ENCODE results near the gene KCNMB2.
A peak's percentile ranks its signal among the peaks of the same experiment; 100 is the strongest.
"Not testable (repeated sequence)": the region's sequence is repeated elsewhere in the genome, so short reads cannot be mapped to it uniquely, and the experiment has no call there.

Gene KCNMB2

DNA sequence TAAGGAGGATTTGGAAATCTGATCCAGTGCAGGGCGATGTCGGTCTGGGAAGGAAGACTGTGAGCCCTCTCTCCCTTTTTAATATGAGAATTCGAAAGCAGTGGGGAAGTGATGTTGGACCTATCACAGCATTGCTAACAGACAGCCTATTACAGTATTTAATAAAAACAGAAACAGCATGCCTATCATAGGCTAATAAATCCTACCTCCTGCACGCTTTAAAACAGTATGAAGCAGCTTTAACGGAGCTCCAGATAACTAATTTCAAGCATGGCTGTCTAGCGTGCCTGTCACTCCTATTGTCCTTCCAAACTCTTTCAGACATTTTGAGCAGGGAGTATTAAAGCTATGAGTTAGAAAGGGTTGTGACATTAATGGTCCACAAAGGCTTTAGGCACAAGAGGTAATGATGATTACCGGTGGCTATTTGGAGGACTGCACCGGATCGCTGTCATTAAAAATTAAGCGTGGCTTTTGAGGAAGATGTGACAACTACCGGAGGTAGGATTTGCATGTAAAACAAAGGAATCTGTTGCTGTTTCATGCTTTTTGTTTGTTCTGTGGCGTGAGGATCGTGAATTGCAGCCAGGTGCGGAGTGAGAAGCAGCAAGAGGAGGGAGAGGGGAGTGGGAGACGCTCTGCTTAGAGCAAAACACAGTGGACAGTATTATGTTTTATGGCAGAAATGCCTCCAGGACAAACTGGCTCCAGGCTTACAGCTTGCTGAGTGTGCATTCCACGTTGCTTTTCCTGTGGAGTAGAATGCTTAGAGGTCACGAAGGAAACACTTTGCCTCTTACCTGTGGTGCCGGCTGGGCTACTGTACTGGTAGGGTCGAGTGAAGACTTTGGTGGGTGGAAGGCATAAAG lies at the start of gene KCNMB2:
Gene KCNMB2, plus strand, starts transcription at position 226 of the 869 bp plus-strand sequence.
- DNase-seq: peak; percentile 67

DNA sequence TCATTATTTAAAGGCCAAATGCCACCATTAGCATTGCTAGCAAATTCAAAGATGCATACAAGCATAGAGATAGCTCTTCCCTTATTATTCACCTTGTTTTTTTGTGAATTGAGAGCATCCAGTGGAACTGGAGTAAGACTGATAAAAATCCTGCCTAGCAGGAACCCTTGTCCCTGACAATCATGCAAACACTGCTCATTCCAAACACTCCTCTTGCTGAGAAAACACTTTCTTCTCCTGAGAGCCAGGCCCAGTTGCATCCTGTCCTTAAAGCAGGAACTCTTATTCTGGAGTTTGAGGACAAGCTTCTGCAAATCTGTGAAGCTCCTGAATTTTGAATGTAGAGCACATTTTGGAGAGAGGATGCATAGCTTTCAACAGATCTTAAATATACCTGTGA lies 49.3 kb upstream of the KCNMB2 start:
- DNase-seq: no peak

DNA sequence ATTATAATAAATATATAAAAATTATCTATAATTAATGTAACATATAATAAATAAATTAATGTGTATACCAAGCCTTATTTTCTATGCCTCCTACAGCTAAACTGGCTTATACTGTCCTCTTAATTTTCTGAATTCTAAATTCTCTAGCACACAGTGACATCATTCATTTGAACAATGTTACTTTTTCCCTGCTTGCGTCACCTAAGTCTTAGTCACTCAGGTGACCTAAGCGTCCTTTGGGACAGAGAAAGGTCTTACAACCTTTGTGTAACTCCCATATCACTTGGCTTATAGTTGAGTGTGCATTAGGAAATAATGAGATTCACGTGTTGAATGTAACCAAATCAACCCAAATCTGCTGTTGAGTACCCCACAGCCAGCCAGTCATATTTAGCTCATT lies 48.5 kb upstream of the KCNMB2 start:
- no peak for DNase-seq

DNA sequence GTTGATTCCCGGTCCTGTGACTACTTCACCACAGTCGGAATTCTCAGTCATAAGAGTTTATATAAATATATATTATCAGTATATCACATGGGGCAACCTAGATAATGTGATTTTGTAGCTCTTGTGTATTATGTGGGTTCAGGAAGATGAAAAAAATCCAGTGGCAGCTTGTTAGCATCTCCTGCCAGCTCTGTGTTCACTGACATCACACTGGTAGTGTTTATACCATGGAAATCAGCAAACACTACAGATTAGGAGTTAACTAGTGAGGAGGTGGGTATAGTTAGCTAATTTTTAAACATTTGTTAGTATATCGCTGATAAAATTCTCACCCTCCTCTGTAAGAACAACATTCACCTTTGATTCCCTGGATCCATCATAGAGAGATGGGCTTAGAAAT lies 44.5 kb upstream of the KCNMB2 start:
- no peak for DNase-seq

DNA sequence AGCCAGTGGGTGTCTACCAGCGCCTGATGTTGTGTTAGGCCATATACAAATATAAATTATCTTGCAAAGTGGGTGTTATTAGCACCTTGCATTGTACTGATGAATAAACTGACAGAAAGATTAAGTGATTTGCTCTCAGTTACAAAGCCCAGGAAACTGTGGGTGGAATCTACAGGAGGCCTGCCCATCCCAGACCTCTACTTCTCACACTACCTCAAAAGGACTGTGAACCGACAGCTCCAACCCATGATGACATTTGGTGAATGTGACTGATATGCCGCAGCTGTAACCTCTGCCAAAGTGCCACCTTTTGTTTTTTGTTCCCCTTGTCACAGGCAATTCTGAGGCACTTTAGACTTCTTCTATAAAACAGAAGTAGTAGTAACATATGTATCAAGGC lies 43.7 kb upstream of the KCNMB2 start:
- no peak for DNase-seq

DNA sequence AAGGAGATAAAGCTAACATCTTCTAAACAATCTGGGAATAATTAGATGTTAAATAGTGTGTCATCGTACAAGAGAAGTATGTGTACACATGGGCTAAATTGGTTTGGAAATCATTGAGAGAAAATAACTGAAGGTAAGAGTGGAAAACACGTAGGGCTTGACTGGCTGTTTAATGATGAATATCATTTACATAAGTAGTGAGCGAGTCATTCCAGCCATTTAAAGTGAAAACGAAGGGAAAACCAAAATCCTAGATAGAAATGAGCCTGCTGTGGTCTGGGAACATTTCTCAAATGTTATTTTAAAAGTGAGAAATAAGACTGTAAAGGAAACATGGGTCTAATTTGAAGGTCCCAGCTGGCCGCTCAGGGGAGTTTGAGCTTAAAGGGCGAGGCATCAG lies 41.9 kb upstream of the KCNMB2 start:
- no peak for DNase-seq

DNA sequence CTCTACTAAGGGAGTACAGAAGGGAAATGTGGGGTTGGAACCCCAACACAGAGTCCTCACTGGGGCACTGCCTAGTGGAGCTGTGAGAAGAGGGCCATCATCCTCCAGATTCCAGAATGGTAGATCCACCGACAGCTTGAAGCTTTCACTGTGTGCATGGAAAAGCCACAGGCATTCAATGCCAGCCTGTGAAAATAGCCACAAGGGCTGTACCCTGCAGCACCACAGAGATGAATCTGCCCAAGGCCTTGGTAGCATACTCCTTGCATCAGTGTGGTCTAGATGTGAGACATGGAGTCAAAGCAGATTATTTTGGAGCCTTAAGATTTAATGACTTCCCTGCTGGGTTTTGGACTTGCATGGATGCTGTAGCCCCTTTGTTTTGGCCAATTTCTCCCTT lies 39.3 kb upstream of the KCNMB2 start:
- DNase-seq: no peak

DNA sequence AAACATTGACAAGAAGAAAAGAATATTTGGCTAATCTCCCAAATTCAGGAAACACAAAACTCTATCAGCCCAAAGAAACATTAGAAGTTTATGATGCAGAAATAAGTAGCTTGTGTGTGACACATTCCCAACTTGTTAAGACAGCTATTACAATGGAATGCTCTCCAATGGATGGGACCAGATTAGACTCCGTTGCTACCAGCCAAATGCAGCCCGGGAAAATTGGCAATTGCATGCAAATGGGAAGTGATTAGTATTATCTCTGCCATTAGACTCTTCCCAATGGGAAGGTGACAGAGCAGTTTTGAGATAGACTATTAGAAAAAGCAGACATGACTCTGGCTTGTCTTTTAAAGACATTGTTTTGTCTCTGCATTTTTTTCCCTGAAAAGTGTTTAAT lies 37.4 kb upstream of the KCNMB2 start:
- no peak for DNase-seq

DNA sequence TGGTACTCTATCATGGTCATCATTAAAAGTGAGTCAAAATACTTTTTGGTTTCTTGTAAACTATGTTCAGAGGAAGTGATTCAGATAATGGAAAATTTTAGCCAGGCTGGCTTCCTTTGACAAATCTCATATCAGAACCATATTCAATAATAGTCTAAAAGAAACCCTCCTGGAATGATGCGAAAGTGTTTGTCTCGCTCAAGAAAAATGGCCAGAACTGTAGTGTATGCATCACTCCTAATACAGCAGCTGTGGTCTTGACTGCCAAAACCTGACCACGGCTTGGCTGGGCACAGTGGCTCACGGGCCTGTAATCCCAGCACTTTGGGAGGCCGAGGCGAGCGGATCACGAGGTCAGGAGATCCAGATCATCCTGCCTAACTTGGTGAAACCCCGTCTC lies 35.6 kb upstream of the KCNMB2 start:
- no peak for DNase-seq

DNA sequence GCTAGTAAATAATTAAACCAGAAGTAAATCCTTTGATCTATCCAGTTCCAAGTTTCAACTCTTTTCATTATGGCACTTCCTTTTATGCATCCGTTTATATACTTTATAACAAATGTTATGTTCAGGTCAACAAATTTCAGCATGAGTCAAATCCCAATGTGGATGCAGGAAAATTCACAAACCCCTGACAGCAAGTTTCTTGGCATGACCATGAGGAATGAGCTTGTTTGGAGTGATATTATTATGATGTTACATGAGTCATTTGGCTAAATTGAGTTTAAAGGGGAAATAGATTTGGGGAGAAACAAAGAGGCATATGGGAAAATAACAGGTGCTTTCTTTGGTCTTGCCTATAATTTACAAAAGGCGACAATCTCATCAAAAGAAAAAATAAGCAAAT lies 32.1 kb upstream of the KCNMB2 start:
- no peak for DNase-seq

DNA sequence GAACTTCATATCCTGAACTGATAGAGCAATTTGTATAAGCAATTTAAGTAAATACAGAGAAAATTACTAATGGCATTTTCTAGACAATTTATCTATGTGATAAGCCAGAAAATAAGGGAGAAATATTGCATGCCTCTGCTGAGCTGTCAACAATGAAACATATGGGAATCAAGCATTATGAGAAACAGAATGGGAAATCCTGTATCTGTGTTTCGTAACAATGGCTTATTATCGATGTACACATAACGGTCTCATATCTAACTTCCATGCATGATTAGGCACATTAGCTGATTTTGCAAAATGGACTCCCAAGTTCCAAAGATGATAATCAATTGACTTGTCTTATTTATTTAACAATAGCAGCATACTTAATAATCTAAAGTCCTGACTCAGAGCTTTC lies 30.4 kb upstream of the KCNMB2 start:
- DNase-seq: no peak

DNA sequence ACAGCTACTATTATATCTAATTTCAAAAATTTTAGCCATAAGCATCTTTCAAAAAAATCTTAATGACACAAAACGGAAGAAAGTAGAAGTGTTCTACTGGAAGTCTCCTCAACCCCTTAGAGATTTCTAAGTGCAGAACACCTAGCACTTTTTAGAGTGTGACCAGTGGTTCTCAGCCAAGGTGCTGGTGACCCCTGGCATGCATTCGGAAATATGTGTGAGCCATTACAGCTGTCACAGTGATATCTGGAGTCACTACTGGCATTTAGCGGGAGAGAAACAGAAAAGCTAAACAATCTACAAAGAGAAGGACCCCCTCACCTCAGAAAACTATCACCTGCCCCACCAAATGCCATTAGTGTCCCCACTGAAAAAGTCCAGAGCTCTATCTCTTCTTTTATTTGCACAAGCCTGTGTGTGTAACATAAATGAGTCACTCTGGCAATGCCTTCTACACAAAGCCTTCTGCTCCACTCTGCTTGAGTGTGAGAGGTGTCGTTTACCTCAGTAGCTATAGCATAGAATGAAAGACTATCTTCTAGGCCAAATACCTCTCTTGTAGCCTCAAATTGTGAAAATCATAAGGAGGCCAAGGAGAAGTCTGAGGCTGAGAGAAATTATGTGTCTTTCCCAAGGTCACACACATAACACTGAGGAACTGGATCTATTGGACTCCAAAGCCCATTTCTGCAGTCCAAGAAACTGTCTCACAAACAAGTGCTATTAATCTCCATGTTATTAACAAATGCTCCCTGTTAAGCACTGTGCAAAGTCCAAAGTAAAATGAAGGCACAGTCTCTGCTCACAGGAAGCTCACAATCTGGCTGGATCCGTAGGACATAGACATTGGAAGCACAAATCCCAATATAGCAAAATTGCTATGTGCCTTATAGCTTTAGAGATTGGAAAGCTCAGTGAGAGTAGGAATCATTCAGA lies 28.5 kb upstream of the KCNMB2 start:
- no peak for DNase-seq

DNA sequence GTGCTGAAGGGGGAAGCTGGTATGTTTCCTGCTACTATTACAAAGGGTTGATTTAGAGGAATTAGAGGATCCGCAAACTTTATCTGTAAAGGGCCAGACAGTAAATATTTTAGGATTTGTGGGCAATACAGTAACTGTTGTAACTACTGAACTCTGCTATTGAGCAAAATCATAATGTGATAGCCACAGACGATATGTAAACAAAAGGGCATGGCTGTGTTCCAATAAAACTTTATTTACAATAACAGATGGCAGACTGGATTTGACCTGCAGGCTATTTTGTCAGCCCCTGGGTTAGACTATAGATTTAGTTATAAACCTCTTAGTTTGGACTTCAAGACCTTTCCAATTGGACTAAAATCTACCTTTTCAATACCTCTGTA lies 27.8 kb upstream of the KCNMB2 start:
- no peak for DNase-seq

DNA sequence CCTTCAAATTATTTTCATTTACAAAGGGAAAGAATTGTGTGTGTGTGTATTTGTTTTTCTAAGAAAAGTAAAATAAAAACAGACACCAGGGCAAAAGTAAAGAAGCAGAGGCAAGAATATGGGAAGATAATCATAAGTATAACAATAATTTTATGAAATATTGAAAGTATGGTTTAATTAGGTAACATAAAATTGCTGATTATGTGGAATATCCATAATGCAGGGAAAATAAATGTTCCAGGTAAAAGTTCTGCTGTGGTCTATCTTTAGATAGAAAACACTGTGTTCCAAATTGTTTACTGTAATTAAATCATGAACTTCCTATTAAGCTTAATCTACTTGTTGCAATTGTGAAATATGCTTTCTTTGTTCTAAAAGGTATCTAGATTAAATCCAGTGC lies 25.7 kb upstream of the KCNMB2 start:
- no peak for DNase-seq

DNA sequence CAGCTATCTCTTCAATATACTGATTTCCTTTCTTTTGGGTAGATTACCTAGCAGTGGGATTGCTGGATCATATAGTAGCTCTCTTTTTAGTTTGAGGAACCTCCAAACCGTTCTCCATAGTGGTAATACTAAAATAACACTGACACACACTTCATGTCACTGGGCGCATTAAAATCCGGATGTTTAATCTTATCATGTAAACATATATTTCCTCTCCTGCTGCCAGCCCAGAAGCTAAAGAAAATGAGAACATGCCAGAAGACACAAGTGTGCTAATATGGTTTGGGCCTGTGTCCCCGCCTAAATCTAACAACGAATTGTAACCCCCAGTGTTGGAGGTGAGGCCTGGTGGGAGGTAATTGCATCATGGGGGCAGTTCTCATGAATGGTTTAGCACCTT lies 23.6 kb upstream of the KCNMB2 start:
- no peak for DNase-seq

DNA sequence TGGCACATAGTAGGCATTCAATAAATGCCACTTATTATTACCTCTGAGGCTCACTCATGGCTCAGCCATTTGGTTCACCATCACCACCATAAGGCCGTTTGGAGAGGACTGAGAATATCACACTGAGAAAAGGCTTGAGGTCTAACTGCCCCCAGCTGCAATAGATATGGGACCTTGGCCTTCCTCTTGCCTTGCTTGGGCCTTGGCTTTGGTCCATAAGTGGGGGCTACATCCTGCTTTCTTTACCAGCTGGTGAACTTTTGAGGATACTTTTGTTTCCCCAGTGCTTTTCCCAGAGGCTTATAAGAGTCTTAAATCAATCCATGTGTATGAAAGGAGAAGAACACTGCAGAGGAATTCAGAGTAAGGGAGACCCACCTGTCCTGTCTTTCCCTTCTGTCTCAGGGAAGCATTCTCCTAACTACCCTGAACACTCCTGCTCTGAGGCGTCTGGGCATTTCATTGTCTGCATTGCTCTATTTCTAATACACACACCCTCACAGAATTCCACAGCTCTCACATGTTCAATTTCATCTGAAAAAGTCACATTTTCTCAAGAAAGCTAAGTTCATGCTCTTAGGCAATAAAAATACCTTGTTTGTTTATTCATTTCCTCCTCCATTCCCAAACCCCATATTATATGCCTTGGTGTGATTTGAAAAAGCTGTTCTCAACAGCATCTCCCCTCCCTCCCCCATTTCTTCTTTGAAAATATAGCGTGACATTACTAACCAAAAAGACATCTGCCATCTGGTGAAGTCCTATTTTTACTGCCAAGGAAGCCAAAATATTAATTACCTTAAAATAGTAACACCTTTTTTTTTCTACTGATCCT lies 22.5 kb upstream of the KCNMB2 start:
- DNase-seq: no peak

DNA sequence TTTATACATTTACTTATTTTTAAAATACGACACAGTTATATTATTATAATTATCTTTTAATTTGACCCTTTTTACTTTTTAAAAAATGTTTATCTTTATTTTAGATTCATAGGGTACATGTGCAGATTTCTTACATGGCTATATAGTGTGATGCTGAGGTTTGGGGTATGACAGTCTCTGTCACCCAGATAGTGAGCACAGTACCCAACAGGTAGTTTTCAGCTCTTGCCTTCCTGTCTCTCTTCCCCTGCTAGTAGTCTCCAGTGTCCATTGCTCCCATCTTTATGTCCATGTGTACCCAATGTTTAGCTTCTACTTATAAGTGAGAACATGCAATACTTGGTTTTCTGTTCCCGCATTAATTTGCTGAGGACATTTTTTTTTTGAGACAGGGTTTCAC lies 21.8 kb upstream of the KCNMB2 start:
- DNase-seq: no peak

DNA sequence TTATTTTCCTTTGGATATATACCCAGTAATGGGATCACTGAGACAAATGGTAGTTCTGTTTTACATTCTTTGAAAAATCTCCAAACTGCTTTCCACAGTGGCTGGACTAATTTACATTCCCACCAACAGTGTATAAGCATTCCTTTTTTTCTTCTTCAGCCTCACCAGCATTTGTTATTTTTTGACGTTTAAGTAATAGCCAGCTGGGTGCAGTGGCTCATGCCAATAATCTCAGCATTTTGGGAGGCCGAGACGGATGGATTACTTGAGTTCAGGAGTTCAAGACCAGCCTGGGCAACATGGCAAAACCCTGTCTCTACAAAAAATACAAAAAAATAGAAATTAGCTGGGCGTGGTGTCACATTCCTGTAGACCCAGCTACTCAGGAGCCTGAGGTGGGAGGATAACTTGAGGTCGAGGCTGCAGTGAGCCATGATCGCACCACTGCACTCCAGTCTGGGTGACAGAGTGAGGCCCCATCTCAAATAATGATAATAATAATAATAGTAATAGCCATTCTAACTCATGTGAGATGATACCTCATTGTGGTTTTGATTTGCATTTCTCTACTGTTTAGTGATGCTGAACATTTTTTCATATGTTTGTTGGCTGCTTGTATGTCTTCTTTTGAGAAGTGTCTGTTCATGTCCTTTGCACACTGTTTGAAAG lies 21.0 kb upstream of the KCNMB2 start:
- not testable (repeated sequence) for DNase-seq

DNA sequence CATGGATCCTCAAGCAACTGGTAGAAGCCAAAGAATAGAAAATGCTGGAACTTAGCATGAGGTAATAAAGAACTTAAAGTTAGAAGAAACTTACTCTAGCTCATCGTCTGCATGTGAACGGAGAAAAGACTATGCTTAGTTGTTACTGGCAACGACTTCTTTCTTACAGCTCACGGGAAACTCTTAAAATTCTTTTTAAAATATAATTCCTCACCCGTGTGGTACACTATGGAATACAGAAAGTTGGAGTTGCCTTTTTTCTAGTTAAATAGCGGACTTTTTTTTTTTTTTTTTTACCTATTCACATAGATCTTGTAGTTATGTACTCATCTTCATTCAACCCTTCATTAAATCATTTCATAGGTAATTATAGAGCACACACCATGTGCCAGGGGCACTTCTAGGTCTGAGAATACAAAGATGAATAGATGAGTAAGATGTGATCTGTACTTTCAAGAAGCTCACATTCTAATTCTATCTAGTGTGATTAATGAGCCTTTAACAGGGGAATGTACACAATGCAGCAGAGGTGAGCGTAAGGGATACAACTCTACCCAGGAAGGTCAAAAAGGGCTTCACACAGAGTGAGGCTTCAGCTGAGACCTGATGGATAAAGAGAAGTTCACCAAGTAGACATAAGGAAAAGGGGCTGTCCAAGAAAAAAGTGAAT lies 18.4 kb upstream of the KCNMB2 start:
- no peak for DNase-seq

DNA sequence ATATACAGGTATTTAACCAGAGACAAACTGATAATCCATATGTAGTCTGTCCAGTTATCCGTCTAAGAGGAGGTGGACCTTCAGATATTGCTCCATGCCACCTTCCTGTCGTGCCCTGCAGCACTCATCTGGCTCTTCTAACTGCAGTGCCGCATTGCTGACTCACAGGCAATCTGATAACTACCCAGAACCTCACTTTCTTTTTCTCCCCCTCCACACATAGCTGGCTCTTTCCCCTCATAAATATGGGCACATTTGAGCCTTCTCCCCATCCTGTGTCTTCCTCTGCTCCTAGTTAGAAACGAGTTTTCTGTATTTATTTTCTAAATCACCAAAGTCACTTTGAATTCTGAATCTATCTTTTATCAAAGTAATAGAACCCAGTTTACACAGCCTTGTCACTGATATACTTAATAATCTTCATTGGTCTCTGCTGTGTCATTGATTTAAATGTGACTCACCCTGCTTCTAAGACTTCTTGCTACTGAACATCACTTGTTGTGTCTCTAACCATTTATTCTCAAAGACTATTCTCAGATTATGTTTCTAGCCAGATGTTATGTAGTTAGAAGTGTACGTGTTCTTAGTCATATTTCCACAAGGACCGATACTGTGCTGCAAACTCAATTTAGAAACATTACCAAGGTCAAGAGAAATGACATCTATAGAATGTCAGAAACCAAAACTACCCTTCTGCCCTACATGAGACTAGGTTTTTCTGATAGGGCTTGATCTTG lies 17.4 kb upstream of the KCNMB2 start:
- DNase-seq: no peak

DNA sequence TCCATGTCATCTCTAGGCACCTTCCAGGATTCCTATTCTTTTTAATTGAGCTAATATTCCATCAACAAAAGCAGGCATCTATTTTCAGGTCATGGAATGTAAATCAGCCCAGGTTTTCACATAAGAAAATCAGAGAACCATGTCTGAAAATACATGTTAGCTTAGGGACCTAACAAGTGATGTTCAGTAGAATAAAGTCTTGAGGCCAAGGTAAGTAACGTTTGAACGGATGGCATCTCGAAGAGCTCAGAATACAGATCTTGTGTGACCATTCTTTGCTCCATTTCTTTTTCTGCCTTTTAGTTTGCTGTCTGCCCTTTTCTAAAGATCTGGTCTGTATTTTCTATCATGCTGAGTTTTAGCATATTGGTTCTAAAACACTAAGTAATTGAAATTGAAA lies 16.5 kb upstream of the KCNMB2 start:
- no peak for DNase-seq
